Measurements from ENCODE around the gene THSD7A.

- no peak for TF ChIP-seq EZH2 (IDR thresholded peaks at IDR 0.05; ENCODE audit: low read depth)
- TF ChIP-seq CTCF (conservative IDR thresholded peaks at IDR 0.05) = no peak
Observed at GRCh38 chr7:11505471-11505985, 326.5 kb downstream of the THSD7A start.
